GM18519 (cell line): Measurements from ENCODE around the gene C2orf92.
"Not testable (repeated sequence)": the region's sequence is repeated elsewhere in the genome, so short reads cannot be mapped to it uniquely, and the experiment has no call there.

Experiments
- ATAC-seq: cut with Tn5 transposase; IDR thresholded peaks from one replicate; pipeline ENCODE4 v1.9.1; 2021; ENCODE audit warnings: mild to moderate bottlenecking, moderate library complexity; ENCODE audit not compliant: unreplicated experiment, low FRiP score

C2orf92 gene

DNA sequence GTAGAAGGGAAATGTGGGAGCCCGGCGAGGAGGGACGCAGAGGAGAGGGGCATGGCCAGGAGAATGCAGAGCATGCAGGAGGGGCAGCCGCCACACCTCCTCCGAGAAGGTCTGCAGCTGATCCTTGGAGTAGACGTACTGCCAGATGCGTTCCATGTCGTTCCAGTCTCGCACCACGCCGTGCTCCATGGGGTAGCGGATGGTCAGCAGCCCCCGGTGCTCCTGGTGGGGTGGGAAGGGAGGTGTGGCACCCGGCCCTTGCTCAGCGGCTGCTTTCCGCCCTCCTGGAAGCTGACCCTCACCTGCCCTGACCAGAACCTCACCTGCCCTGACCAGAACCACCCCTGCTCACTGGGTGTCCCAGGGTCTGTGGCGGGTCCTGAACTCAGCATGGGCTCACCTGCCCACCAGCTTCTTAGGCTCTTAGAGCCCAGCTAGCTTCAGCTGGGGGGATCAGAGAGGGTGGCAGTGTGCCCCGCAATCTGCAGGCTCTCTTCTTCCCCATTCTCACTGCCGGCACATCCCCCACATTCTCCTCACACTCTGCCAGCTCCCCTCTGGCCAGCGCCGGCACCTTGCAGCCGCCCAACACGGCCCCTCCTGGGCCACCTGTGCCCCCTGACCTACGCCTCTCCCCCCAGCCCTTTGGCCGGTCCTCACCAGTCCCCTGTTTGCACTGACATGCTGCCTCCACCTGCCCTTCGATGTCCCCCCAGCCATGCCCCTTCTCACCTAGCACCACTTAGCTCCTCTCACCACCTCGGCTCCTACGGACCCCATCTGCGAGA, 10.1 kb upstream of the C2orf92 start:
- no peak for ATAC-seq

DNA sequence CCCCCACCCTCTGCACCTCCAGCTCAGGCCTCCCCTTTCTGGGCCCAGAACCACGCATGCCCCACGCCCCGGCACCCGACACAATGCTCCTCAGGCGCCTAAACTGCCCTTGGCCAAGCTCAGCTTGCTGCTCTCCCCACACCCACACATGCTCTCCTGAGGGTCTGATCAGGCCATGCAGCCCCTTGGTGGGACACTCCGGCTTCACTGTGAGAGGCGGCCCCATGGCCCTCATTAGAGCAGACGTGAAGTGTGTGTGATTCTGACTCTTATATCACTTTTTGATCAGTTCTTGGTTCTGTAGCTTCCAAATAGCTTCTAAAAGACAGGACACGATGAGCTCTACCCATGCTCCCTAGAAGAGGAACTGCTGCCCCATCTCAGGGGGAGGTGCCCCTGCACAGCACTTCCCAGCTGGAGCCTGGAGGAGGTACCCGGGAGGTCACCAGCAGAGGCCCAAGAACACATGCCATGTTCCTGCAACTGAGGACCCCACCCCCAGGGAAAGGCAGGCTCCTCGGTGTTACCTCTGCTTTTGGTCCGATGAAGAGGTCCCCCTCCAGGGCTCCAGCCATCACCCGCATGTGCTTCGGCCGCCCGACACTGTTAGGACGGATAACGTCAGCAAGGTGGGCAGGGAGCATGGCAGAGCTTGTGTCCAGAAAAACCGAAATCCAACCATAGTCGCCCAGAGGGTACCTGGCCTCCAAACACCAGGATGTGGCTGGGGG, 9.3 kb upstream of the C2orf92 start:
- no peak for ATAC-seq

DNA sequence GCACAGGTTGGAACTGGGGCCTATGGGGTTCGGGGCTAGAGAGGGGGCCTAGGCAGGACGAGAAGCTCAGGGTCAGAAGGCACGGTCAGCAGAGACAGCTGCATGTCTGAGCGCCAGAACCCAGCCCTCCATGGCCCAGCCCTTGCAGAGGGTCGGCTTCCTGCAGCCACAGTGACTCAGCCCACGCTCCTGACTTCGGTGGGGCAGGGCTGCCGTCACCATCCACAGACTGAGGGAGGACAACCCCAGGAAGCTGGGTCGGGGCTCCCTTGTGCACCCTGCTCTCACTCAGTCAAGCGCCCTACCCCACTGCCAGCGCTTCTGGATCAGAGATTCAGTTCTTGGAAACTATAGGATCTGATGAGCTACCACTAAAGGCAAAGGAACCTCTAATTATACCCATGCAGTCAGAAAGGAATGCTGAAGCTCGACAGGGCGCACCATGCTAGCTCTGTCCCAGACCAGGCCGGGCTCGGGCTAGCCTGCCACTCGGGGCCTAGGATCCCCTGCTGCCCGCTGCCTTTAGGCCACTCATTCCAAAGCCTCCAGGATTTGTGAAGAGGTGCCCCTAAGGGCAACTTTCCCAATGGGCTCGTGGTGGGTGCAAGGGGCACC, 8.6 kb upstream of the C2orf92 start:
- no peak for ATAC-seq

DNA sequence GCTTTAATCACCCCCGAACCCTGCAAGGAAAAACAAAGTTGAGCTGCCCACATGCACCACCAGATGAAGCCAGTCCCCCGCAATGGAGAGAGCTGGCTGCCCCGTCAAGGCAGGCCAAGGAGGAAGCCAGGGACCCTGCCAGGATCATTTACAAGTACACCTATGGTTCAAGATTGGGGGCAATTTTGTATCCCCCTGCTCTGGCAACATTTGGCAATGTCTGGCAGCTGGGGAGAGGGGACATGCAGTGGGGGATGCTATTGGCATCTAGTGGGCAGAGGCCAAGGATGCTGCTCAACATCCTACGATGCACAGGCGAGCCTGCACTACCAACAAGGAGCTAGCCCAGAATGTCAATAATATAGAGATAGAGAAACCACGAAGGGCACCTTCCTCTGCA, 7.6 kb upstream of the C2orf92 start:
- no peak for ATAC-seq

DNA sequence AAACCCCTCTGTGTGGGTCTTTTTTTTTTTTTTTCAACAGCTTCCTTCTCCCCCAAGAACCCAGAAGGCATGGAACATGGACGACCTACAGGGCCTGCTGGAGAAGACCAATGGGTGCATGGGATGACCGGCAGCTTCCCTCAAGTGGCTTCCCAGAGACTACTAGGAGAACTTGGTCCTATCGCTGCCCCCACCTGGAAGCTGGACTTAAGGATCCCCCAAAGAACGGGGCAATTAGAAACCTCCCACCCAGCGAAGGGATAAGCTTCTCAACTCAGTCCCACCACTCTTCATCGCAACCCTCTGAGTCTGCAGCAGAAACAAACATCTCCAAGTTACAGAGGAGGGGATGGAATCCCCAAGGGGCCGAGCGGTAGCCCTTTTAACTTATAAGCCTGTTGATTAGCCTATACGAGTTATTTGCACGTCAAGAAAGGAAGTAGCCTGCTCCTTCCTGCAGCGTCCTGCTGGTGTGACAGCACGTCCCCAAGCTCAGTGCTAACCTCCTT, 7.1 kb upstream of the C2orf92 start:
- ATAC-seq: no peak

DNA sequence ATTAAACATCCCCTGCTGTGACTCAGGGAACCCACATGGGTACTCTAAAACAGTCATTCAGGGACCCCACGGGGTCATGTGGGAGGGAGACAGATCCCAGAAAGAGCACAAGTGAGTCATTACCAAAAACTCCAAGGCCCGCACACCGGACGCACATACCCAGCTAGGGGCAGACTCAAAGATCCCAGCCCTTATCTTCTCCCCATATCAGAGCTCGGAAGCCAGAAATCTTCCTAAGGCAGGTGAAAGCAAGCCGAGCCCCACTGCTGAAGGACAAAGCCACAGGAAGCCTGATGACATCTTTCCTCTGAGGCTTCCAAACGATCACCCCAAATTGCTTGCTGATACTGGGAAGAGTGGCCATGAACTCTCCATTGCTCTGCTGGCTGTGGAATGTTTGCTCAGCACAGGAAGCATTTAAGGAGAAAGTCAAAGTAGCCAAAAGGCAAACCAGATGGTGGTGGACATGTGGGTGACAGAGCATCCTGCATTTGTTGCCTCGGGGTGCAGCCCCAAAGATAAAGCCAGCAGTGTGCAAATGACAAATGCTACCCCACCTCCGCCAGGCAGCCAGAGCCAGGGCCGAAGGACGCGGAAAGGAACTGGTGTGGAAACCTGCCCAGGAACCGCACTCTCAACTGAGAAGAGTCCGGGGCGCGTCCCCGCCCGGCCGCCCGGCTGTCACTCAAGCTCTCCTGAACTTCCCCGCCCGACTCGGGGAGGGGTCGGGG, 6.5 kb upstream of the C2orf92 start:
- peak; percentile 31 for ATAC-seq

DNA sequence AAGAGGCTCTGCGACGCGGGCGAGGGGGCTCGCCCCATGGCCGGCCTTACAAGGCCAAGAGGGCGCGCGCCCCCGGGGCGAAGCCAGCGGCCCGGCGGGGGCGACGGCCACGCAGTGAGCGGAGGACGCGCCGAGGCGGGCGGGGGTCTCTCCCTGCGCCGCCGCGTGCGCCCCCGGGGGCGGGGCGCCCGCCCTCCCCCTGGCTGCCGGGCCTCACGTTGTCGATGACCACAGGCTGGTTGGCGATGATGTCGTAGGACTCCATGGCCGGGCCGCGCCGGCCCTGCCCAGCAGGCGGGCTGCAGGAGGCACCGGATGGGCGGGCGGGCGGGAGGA, 5.9 kb upstream of the C2orf92 start:
- no peak for ATAC-seq

DNA sequence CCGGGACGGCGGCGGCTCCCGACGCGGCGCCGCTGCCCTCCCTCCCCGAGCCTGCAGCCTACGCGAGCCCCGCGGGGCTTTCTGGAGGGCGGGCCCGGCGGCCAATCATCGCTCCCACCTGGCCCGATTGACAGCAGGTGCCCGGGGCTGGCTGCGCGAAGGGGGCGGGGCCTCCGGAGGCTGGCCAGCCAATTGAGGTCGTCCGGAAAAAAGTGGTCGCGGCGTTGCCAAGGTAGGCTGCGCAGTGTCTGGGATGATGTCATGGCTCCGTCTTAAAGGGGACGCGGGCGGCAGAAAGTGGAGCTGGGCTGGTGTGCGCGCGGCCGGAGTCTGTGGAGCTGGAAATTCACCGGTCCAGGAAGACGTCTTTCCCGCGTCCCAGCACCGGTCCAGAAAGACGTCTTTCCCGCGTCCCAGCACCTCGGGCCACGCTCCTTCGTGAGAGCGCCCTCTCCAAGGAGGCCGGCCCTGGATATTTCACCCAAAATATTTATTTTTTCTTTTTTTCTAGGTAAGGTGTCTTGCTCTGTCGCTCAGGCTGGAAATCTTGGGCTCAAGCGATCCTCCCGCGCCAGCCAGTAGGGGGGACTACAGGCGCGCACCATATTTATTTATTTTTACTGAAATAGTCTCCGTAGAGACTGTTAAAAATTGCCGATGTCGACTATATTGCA, 5.4 kb upstream of the C2orf92 start, which contains the start of gene ACTR1B:
Gene ACTR1B (minus strand): TSS at position 83 of the 674 bp plus-strand sequence. CDS start 154 bp downstream, outside the sequence.
- peak; percentile 75 for ATAC-seq

DNA sequence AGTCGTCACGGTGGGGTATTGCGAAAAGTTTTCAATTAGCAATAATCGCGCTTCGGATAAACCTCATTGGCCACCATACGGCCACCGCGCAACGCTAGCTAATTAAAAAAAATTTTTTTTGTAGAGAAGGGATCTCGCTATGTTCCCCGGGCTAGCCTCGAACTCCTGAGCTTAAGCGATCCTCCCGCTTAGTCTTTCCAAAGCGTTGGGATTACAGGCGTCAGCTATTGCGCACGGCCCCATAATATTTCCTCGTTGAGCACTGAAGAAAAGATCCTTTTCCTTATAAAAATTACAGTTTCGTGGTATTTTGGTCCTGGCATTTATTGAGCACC, 4.9 kb upstream of the C2orf92 start:
- ATAC-seq: no peak

DNA sequence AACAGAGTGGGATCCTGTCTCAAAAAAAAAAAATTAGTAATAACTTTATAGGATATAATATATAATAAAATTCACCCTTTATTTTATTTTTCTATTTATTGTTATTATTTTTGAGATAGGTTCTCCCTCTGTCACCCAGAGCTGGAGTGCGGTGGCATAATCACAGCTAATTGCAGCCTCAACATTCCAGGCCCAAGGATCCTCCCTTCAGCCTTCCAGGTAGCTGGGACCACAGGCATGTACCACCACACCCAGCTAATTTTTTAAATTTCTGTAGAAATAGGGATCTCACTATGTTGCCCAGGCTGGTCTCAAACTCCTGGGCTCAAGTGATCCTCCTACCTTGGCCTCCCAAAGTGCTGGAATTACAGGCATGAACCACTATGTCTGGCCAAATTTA, 958 bp downstream of the C2orf92 start:
- no peak for ATAC-seq

DNA sequence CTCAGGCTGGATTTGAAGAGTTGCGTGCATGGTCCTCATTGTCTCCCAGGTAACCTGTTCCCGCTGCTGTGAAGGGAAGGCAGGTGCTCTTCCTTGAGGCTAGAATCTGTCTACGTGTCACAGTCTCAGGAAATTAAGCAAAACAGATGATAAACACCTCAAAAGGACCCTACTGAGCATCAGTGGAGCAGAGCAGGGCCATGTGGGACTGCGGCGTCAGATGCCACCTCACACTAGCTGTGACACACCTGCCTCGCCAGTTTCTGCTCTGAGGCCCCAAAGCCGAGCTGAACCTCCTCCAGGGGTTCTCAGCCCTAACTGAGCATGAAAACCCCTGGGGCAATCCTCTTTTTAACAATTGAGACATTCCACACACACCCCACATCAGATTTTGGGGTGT, 2.0 kb downstream of the C2orf92 start:
- no peak for ATAC-seq

DNA sequence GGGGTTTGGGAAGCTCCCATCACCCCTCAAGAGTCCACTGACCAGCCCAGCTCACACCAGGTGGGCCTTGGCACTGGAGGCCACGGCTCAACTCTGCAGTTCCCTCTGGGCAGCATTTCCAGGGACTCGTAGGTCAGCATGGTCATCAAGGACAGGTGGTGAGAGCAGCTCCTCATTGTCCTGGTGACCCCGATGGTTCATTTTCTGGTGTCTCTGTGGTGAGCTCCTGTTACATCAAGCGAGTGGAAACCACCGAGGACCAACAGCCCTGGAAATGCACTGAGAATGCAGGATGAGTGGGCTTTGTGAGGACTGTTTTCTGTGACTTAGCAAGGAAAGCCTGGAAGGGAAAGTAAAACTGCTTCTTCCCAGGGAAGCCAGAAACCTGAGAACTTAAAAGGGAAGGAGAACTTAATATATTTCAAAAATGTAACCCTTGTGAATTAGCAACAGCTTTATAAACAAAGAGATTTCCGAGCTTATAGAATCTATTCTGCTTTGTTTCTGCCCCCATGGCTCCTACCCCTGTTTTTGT, 3.2 kb downstream of the C2orf92 start:
- not testable (repeated sequence) for ATAC-seq

DNA sequence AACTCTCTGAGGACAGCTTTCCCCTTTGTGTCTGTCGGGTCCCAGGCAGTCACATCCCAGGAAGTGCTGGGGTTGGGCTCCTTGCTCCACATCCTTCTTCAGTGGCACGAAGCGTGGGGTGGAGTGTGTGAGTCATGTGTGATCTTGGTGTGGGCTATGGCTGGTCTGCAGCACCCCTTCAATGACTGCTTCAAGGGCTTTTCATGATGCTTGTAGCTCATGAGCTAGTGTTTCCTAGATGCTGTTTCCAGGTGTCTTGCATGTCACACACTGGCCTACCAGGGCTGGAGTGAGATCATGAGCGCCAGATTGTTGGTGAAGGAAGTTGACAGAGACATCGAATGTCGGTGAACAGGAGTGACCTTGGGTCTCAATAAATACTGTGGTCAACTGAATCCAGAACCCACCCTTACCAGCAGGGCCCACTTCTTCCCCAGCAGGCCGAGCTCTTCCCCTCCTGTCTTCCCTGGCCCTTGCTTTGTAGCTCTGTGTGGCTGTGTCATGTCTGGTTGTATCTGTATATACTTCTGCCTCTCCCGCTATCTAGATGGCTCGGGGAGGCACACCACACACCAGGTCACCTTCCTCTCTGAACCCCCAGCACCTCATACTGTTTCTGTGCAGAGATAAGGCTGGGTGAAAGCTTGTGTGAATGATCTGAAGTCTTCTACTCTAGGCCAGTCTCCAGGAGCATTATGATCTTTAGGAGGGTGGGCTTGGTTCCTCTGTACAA, 3.8 kb downstream of the C2orf92 start:
- ATAC-seq: no peak

DNA sequence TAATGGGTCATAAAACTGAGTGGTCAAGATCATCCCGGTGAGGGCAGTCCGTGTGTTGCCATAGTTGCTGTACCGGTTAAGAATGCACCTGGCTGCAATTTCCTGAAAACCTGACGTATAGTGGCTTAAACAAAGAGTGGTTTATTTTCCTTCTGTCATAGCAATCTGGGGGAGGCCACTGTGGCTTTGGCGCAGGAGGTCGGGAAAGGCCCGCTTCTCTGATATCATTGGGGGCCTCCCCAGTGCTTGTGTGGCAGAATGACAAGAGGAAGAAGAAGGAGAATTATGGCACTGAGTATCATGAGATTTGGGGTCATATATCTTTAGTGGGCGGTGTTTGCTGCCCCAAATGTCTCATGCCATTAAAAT, 4.4 kb downstream of the C2orf92 start:
- ATAC-seq: no peak

DNA sequence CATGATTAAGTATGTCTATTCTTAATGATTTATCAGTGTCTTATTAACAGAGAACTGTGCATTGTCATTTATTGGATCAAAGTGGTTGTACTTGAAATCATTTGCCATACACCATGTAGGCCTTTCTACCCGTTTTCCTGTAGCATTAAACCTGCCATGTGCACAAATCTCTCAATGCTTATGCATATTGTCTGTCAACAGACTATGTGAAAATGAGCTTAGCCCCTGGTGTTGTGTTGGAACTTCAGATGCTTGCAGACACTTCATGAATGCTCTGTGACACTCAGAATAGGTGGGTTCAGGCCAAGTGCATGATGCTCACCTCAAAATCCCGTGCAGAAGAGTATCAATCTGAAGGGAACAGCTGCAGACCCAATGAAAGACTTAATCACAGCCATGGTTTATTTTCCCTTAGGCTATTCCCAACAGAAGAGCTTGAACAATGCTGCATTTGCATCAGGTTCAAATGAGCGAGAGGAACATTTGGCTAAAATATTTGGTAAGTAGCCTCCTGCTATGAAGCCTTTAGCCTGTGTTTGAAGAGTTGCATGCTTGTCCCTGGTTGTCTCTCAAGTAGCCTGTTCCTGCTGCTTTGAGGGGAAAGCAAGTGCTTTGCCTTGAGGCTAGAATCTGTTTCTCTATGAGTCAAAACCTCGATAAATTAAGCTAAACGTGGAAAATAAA, 6.1 kb downstream of the C2orf92 start:
- no peak for ATAC-seq

DNA sequence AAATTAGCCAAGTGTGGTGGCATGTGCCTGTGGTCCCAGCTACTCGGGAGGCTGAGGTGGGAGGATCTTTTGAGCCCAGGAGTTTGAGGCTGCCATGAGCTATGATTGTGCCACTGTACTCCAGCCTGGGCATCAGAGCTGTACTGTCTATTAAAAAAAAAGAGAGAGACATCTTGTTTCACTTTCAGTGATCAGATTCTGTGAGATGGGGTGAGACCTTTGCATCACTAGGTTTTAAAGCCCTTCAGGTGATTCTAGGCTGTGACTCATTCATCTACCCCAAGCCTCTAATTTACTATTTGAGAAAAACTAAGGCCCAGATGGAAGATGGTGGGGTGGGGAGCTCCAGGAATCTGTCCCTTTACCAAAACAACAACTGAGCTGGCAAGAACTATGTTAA, 7.1 kb downstream of the C2orf92 start:
- ATAC-seq: no peak

DNA sequence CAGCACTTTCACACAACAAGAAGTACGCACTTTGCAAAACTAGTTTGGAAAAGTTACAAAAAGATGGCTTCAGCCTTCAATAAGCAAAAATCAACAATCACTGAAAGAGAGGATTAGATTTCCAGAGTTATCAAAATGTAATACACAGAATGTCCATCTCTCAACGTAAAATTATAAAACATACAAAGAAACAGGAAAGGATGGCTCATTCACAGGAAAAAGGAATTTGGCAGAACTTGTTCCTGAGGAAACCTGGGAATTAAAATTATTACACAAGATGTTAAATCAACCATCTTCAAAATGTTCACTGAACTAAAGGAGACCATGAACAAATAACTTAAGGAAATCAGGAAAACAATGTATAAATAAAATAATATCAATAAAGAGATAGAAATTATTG, 8.0 kb downstream of the C2orf92 start:
- ATAC-seq: no peak

DNA sequence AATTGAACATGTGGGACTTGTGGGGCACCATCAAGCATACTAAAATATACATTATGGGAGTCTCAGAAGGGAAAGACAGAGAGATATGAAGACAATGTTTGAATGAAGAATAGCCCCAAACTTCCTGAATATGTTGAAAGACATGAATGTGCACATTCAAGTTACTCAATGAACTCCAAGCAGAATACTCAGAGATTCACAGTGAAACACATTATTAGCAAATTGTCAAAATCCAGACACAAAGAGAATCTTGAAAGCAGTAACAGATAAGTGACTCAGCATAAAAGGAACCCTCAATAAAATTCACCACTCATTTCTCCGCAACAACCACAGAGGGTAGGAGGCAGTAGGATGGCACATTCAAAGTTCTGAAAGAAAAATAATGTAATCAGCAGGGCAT, 8.8 kb downstream of the C2orf92 start:
- ATAC-seq: no peak

DNA sequence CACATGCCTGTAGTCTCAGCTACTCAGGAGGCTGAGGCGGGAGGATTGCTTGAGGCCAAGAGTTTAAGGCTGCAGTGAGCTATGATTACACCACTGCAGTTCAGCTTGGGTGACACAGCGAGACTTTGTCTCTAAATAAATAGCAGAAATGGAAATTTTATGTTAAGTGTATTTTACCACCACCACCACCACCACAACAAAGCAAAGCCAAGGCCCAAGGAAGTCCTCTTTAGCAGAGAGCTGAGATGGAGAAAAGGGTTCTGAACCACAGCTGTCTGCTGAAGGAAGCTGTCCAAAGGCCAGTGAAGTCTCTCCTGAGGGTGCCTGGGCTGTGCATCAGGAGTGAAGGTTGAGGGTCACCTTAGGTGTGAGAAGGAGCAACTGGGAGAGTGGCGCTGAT, 17.7 kb downstream of the C2orf92 start:
- not testable (repeated sequence) for ATAC-seq
